Measurements from ENCODE around the gene ZFP36L2. TPM values are rescaled to one million over a fixed set of nuclear protein-coding genes. Genes with fewer than 3 reads are reported as not detected.
A peak's percentile ranks its signal among the peaks of the same experiment; 100 is the strongest.

Gene ZFP36L2
- total RNA-seq, 1 experiment from 2014 or later, result 105 TPM

GRCh38 chr2:43210467-43211303 is 15.7 kb downstream of the ZFP36L2 start:
- Mint-ChIP-seq H3K36me3 (ENCODE audit: insufficient read depth in 1 of 3, low read depth in 3 of 3) (no peaks in the 10 kb centered on the region), H3K27ac (peak overlapping the region in 2 of 3 experiments; percentile 7 to 92; a peak in 3 of 7 replicates), H3K4me1 (peaks cover 19 to 39% of the 10 kb centered on the region in 2 experiments), H3K27me3 (ENCODE audit: low read depth) (peaks cover 2% of the 10 kb centered on the region; the same call in 1 of the 2 replicates), H3K4me3 (no peak overlapping the region), H3K9me3 (no peaks in the 10 kb centered on the region)
- no peak for TF ChIP-seq CTCF (conservative IDR thresholded peaks at IDR 0.05)
- Histone ChIP-seq H3K18ac (ENCODE audit: insufficient read length, low read depth, low read length) (no peak overlapping the region), H2BK15ac (ENCODE audit: low read depth, low read length) (no peak overlapping the region), H3T11ph (ENCODE audit: low read length) (no peak overlapping the region), H2BK5ac (ENCODE audit: insufficient read length, low read length) (no peak overlapping the region), H3K9me3 (ENCODE audit: control insufficient read depth, low read depth, low read length) (no peaks in the 10 kb centered on the region), H3K14ac (ENCODE audit: insufficient read depth, low read length) (no peak overlapping the region; the same call in 1 of the 2 replicates), H3K4me2 (ENCODE audit: insufficient read depth, insufficient read length, low read length) (no peak overlapping the region), H2BK20ac (ENCODE audit: low read depth, low read length, poor library complexity, severe bottlenecking) (no peak overlapping the region), H3K79me2 (ENCODE audit: insufficient read depth, low read length) (no peaks in the 10 kb centered on the region), H2BK120ac (ENCODE audit: low read depth, low read length, poor library complexity, severe bottlenecking) (no peak overlapping the region), H2AFZ (ENCODE audit: low read length) (no peak overlapping the region), H3K56ac (ENCODE audit: insufficient read length, low read depth, low read length) (no peak overlapping the region), H4K5ac (ENCODE audit: insufficient read length, low read depth, low read length) (no peak overlapping the region), H3K23ac (ENCODE audit: insufficient read length, low read depth, low read length) (no peak overlapping the region), H4K91ac (ENCODE audit: insufficient read length, low read depth, low read length) (no peak overlapping the region), H3K79me1 (ENCODE audit: insufficient read depth, low read depth, low read length, poor library complexity, severe bottlenecking) (no peaks in the 10 kb centered on the region), H2BK12ac (ENCODE audit: insufficient read length, low read depth, low read length) (no peak overlapping the region), H3K4ac (ENCODE audit: low read depth, low read length) (no peak overlapping the region), H4K20me1 (ENCODE audit: control insufficient read depth, insufficient read depth, insufficient read length) (no peaks in the 10 kb centered on the region), H4K8ac (replicated peaks; ENCODE audit: insufficient read length, low read depth, low read length) (no peak overlapping the region), H3K27ac (ENCODE audit: insufficient read length, low read depth, low read length) (no peak overlapping the region), H2AK5ac (ENCODE audit: insufficient read length, low read length) (no peak overlapping the region), H3K4me1 (ENCODE audit: insufficient read depth, low read length) (no peaks in the 10 kb centered on the region; the same call in 1 of the 2 replicates), H3K23me2 (ENCODE audit: insufficient read length, low read depth, low read length, poor library complexity, severe bottlenecking) (no peaks in the 10 kb centered on the region), H3K9ac (ENCODE audit: extremely low read depth, insufficient read length, low read length) (no peak overlapping the region), H3K27me3 (ENCODE audit: insufficient read depth, low read length) (no peaks in the 10 kb centered on the region)
- DNase-seq, result no peak
- no CpG with 5 or more reads among the region's 23 CpGs for WGBS (ENCODE audit: extremely low coverage, insufficient read length, low lambda C conversion rate)
